GM10248 (cell line): ENCODE measurements around the gene STAU1.
"Not testable (repeated sequence)": the region's sequence is repeated elsewhere in the genome, so short reads cannot be mapped to it uniquely, and the experiment has no call there.

Experiments used
- CTCF ChIA-PET: fragments of 300-600 bp; sonication (Branson Sonifier 250); formaldehyde crosslinking; extraction: SDS; loops from one replicate; lab custom pipeline; 2021; ENCODE audit warnings: antibody characterized with exemption; lab: Yijun Ruan, JAX
- POLR2A ChIA-PET: fragments of 350-650 bp; sonication (Branson Sonifier 250); formaldehyde crosslinking; extraction: SDS; loops from one replicate; lab custom pipeline; 2020; ENCODE audit warnings: antibody characterized with exemption; lab: Yijun Ruan, JAX
- DNase-seq: peaks from one replicate; pipeline ENCODE4 v3.0.0; 2012; ENCODE audit errors: extremely low spot score
- TF ChIP-seq, protein P1 (sequence below): IDR thresholded peaks from 2 replicates; pipeline ENCODE4 v1.5.1; 2012; ENCODE audit warnings: mild to moderate bottlenecking, low read depth; ENCODE audit errors: extremely low read depth, missing control alignments, control extremely low read depth

The STAU1 gene

DNA sequence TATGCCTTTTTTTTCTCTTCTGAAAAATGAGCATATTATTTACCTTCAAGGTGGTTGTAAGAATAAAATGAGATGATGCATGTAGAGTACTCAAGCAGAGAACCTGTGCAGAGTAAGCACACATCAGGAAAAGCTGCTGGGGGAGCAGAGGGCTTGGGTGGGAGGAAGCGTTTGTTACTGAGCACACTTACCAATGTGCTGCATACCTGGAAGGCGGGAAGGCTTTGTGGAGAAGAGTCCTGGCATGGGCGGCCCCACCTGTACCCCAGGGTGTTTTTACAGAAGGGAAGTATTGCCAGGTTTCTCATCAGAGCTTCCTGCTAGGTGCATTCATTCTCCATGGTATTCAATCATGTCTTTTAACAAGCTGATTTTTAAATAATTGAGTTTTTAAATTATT lies 89.1 kb downstream of the STAU1 start:
- no peak for DNase-seq
- TF ChIP-seq, protein P1, sequence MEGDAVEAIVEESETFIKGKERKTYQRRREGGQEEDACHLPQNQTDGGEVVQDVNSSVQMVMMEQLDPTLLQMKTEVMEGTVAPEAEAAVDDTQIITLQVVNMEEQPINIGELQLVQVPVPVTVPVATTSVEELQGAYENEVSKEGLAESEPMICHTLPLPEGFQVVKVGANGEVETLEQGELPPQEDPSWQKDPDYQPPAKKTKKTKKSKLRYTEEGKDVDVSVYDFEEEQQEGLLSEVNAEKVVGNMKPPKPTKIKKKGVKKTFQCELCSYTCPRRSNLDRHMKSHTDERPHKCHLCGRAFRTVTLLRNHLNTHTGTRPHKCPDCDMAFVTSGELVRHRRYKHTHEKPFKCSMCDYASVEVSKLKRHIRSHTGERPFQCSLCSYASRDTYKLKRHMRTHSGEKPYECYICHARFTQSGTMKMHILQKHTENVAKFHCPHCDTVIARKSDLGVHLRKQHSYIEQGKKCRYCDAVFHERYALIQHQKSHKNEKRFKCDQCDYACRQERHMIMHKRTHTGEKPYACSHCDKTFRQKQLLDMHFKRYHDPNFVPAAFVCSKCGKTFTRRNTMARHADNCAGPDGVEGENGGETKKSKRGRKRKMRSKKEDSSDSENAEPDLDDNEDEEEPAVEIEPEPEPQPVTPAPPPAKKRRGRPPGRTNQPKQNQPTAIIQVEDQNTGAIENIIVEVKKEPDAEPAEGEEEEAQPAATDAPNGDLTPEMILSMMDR, result no peak
- ChIA-PET POLR2A (no interaction called here), CTCF (interaction anchor here (1.1 to 2.1 kb wide), 2 partner anchors 11 to 21 kb away, joined by 4 read pairs; no protein-coding TSS in a partner anchor)

- ChIA-PET CTCF (interaction anchor here (2.1 kb wide), 1 partner anchor 10 kb away, joined by 4 read pairs; no protein-coding TSS in a partner anchor), POLR2A (interaction anchor here (0.7 kb wide), 1 partner anchor 182 kb away, joined by 3 read pairs; no protein-coding TSS in a partner anchor)
- DNase-seq, result no peak
- TF ChIP-seq, protein P1, result no peak
These were observed 90.0 kb downstream of the STAU1 start for GRCh38 chr20:49098136-49098535.

GRCh38 chr20:49097159-49097558 lies 91.0 kb downstream of the STAU1 start:
- DNase-seq, result no peak
- TF ChIP-seq, protein P1, result no peak
- ChIA-PET POLR2A (no interaction called here), CTCF (interaction anchor here (1.1 kb wide), 1 partner anchor 28 kb away, joined by 4 read pairs; no protein-coding TSS in a partner anchor)

- POLR2A ChIA-PET, result no interaction called here
- TF ChIP-seq, protein P1, result no peak
- no peak for DNase-seq
- CTCF ChIA-PET, result interaction anchor here (1.1 to 1.5 kb wide), 2 partner anchors 27 to 36 kb away, joined by 3 to 4 read pairs; no protein-coding TSS in a partner anchor
These were observed 91.9 kb downstream of the STAU1 start for GRCh38 chr20:49096203-49096730.

- TF ChIP-seq, protein P1, result no peak
- no peak for DNase-seq
- CTCF ChIA-PET, result interaction anchor here (0.8 kb wide), 1 partner anchor 31 kb away, joined by 3 read pairs; no protein-coding TSS in a partner anchor
- POLR2A ChIA-PET, result no interaction called here
These were observed 96.4 kb downstream of the STAU1 start for GRCh38 chr20:49091762-49092161.

DNA sequence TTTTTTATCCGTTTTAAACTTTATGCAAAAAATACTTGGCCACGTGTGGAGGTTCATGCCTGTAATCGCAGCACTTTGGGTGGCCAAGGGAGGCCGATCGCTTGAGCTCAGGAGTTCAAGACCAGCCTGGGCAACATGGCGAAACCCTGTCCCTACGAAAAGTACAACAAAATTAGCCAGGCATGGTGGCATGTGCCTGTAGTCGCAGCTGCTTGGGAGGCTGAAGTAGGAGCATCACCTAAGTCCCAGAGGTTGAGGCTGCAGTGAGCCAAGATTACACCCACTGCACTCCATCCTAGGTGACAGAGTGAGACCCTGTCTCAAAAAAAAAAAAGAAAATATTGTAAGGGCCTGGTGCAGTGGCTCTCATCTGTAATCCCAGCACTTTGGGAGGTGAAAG lies 97.0 kb downstream of the STAU1 start:
- TF ChIP-seq, protein P1, result no peak
- ChIA-PET CTCF (interaction anchor here (0.7 to 0.8 kb wide), 2 partner anchors 14 to 31 kb away, joined by 3 read pairs; no protein-coding TSS in a partner anchor), POLR2A (no interaction called here)
- no peak for DNase-seq

DNA sequence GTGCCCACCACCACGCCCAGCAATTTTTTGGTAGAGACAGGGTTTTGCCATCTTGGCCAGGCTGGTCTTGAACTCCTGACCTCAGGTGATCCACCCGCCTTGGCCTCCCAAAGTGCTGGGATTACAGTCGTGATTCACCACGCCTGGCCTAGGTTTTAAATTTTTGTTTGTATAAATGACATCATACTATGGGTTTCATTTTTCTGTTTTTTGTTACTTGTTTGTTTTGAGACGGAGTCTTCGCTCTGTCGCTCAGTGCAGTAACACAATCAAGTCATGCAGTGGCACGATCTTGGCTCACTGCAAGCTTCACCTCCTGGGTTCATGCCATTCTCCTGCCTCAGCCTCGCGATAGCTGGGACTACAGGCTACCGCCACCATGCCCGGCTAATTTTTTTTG lies 105.8 kb downstream of the STAU1 start:
- DNase-seq, POLR2A ChIA-PET, CTCF ChIA-PET: not testable (repeated sequence)
